Loucy (cell line): ENCODE results near the gene TEX14.
"Not testable (repeated sequence)": the region's sequence is repeated elsewhere in the genome, so short reads cannot be mapped to it uniquely, and the experiment has no call there.

ENCODE experiments used
- H2AFZ ChIP-seq: fragments of 200-600 bp; sonication (generic); 2 replicates; pipeline ENCODE4 v1.6.0; 2016; ENCODE audit warnings: antibody characterized with exemption, mild to moderate bottlenecking, low read length, moderate library complexity
- H3F3A ChIP-seq: fragments of 200-600 bp; 2 replicates; pipeline ENCODE4 v1.6.0; 2016; ENCODE audit warnings: antibody characterized with exemption, low read depth, mild to moderate bottlenecking
- H3K27me3 ChIP-seq: fragments of 200-600 bp; sonication (generic); 2 replicates; pipeline ENCODE4 v1.6.1; 2014; ENCODE audit warnings: low read length, mild to moderate bottlenecking; ENCODE audit not compliant: insufficient read depth, poor library complexity, severe bottlenecking
- H3K36me3 ChIP-seq: fragments of 200-600 bp; sonication (generic); 2 replicates; pipeline ENCODE4 v1.6.1; 2016; ENCODE audit warnings: low read length; ENCODE audit not compliant: insufficient read depth
- H3K4me1 ChIP-seq: fragments of 200-600 bp; sonication (generic); 2 replicates; pipeline ENCODE4 v1.5.1; 2014; ENCODE audit warnings: low read length, mild to moderate bottlenecking; ENCODE audit not compliant: insufficient read depth, poor library complexity, severe bottlenecking
- H3K4me2 ChIP-seq: fragments of 200-600 bp; sonication (generic); 2 replicates; pipeline ENCODE4 v1.6.0; 2014; ENCODE audit warnings: antibody characterized with exemption, low read length, low read depth, mild to moderate bottlenecking; ENCODE audit not compliant: poor library complexity, severe bottlenecking
- H3K4me3 ChIP-seq: fragments of 200-600 bp; sonication (generic); 2 replicates; pipeline ENCODE4 v1.5.1; 2014; ENCODE audit warnings: low read length, mild to moderate bottlenecking, mixed read lengths; ENCODE audit not compliant: poor library complexity, severe bottlenecking
- H3K79me2 ChIP-seq: fragments of 200-600 bp; sonication (generic); 2 replicates; pipeline ENCODE4 v1.6.1; 2014; ENCODE audit warnings: low read length; ENCODE audit not compliant: insufficient read depth
- H3K9ac ChIP-seq: fragments of 200-600 bp; sonication (generic); 2 replicates; pipeline ENCODE4 v1.6.0; 2014; ENCODE audit warnings: mild to moderate bottlenecking, low read depth, low read length, moderate library complexity; ENCODE audit not compliant: poor library complexity, severe bottlenecking
- H3K9me2 ChIP-seq: fragments of 200-600 bp; sonication (generic); replicated peaks from 2 replicates; pipeline ENCODE4 v1.6.1; 2016; ENCODE audit warnings: low read depth, low read length, mixed read lengths
- H3K9me3 ChIP-seq: fragments of 200-600 bp; sonication (generic); 2 replicates; pipeline ENCODE4 v1.6.1; 2014; ENCODE audit warnings: mild to moderate bottlenecking, antibody characterized with exemption, low read length, low read depth; ENCODE audit not compliant: insufficient read depth
- H4K20me1 ChIP-seq: fragments of 200-600 bp; sonication (generic); 2 replicates; pipeline ENCODE4 v1.6.0; 2014; ENCODE audit warnings: antibody characterized with exemption, low read length, mild to moderate bottlenecking; ENCODE audit not compliant: insufficient read depth, poor library complexity, severe bottlenecking
- EZH2phosphoT487 ChIP-seq: fragments of 200-600 bp; IDR thresholded peaks from 2 replicates; pipeline ENCODE4 v1.6.1; 2018; ENCODE audit warnings: antibody characterized with exemption, mild to moderate bottlenecking, moderate library complexity, borderline replicate concordance
- TF ChIP-seq, protein P1 (sequence below): fragments of 200-600 bp; sonication (generic); conservative IDR thresholded peaks from 2 replicates; pipeline ENCODE4 v1.5.1; 2014; ENCODE audit warnings: mild to moderate bottlenecking, antibody characterized with exemption, low read length

The TEX14 gene

DNA sequence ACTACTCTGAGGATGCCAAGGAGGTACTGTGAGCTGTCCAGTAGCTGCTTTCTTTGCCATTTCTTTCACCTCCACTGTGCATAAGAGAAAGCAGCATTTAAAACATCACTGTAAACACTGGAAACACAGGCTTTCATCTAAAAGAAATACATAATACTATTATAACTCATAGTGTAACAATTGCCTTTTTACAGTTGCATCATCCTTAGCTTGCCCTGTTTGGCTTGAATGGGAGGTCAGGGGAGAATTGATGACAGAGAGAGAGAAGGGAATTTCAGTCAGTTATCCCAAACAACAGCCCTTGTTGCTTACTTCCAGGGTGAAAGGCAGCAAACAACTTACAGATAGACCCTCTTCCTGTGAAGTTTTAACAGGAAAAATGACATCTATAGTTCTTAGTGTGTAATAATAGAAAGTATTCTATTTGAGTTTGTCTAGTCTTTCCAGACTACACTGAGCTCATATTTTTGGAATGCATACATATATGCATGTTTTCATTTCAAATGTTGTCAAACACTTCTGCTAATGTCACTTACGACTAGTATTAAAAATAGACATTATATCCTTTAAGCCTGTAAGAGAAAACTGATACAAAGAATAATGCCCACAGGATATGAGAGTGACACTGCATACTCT, 105.7 kb downstream of the TEX14 start:
- Histone ChIP-seq H3K9me2 (no peaks in the 10 kb centered on the region), H3K4me1 (no peaks in the 10 kb centered on the region), H2AFZ (no peak overlapping the region), H3K27me3 (no peaks in the 10 kb centered on the region), H3K9me3 (no peaks in the 10 kb centered on the region), H3K36me3 (no peaks in the 10 kb centered on the region), H3F3A (no peaks in the 10 kb centered on the region), H3K9ac (no peak overlapping the region), H3K4me2 (no peak overlapping the region), H3K79me2 (no peaks in the 10 kb centered on the region), H3K4me3 (no peak overlapping the region), H4K20me1 (no peaks in the 10 kb centered on the region)
- no peak for TF ChIP-seq EZH2phosphoT487
- TF ChIP-seq, protein P1, sequence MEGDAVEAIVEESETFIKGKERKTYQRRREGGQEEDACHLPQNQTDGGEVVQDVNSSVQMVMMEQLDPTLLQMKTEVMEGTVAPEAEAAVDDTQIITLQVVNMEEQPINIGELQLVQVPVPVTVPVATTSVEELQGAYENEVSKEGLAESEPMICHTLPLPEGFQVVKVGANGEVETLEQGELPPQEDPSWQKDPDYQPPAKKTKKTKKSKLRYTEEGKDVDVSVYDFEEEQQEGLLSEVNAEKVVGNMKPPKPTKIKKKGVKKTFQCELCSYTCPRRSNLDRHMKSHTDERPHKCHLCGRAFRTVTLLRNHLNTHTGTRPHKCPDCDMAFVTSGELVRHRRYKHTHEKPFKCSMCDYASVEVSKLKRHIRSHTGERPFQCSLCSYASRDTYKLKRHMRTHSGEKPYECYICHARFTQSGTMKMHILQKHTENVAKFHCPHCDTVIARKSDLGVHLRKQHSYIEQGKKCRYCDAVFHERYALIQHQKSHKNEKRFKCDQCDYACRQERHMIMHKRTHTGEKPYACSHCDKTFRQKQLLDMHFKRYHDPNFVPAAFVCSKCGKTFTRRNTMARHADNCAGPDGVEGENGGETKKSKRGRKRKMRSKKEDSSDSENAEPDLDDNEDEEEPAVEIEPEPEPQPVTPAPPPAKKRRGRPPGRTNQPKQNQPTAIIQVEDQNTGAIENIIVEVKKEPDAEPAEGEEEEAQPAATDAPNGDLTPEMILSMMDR, result no peak

DNA sequence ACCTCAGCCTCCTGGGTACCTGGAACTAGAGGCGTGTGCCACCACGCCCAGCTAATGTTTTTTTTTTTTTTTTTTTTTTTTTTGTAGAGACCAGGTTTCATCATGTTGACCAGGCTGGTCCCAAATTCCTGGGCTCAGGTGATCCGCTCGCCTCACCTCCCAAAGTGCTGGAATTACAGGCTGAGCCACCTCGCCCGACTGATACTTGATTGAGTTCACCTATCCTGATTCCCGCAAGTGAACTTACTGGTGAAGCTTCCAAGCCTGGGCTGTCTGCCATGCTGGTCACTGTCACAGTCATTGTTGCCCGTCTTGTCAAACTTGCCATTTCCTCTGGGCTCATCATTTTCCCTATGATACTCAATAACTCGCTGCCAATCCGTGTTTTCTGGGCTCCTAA, 106.3 kb downstream of the TEX14 start:
- no peak for TF ChIP-seq EZH2phosphoT487
- TF ChIP-seq, protein P1, result no peak
- H3F3A ChIP-seq, result no peaks in the 10 kb centered on the region
- H3K79me2 ChIP-seq, result no peaks in the 10 kb centered on the region

DNA sequence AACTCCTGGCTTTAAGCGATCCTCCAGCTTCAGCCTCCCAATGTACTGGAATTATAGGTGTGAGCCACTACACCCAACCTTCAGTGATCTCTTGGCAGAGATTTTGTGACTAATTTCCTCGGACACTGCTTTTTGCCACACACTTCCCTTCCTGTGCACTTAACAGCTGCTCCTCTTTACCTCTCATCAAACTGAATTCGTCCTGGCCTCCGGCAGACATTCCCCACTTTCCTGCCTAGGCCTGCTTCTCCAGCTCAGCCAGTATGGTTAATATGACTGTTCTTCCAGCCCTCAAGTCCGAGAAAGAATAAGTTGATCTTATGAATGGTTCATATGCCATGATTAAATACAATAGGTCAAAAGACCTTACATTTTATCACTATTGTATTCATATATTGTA, 108.4 kb downstream of the TEX14 start:
- H4K20me1 ChIP-seq, result no peaks in the 10 kb centered on the region
- H3K4me1 ChIP-seq, result no peaks in the 10 kb centered on the region
- no peaks in the 10 kb centered on the region for H3F3A ChIP-seq
- H2AFZ ChIP-seq, result no peak overlapping the region
- H3K9ac ChIP-seq, result no peak overlapping the region
- no peaks in the 10 kb centered on the region for H3K9me2 ChIP-seq
- H3K27me3 ChIP-seq, result no peaks in the 10 kb centered on the region
- no peak for TF ChIP-seq EZH2phosphoT487
- TF ChIP-seq, protein P1, result no peak
- no peak overlapping the region for H3K4me2 ChIP-seq
- H3K79me2 ChIP-seq, result no peaks in the 10 kb centered on the region
- H3K36me3 ChIP-seq, result no peaks in the 10 kb centered on the region
- H3K9me3 ChIP-seq, result no peaks in the 10 kb centered on the region
- H3K4me3 ChIP-seq, result no peak overlapping the region

More for the DNA sequence above, 106.3 kb downstream of the TEX14 start:
- Histone ChIP-seq H3K4me3 (no peak overlapping the region), H3K9me2 (no peaks in the 10 kb centered on the region), H3K9me3 (no peaks in the 10 kb centered on the region), H4K20me1 (no peaks in the 10 kb centered on the region), H3K9ac (no peak overlapping the region), H3K27me3 (no peaks in the 10 kb centered on the region), H3K4me1 (no peaks in the 10 kb centered on the region), H3K4me2 (no peak overlapping the region), H2AFZ (no peak overlapping the region), H3K36me3 (no peaks in the 10 kb centered on the region)

DNA sequence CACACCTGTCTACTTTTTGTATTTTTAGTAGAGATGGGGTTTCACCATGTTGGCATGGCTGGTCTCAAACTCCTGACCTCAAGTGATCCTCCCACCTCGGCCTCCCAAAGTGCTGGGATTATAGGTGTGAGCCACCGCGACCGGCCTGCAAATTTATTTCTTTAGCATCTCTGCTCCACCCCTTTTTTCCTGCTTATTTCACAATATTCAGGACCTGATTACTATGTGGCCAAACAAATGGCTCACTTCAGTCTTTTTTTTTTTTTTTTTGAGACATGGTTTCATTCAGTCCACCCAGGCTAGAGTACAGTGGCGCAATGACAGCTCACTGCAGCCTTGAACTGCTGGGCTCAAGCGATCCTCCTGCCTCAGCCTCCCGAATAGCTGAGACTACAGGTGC, 109.1 kb downstream of the TEX14 start:
- not testable (repeated sequence) for H3K4me3 ChIP-seq, H3K79me2 ChIP-seq, H3K36me3 ChIP-seq, H3K4me1 ChIP-seq, H3K27me3 ChIP-seq, H3F3A ChIP-seq, H3K9ac ChIP-seq, H3K9me2 ChIP-seq, H3K4me2 ChIP-seq, H4K20me1 ChIP-seq, H3K9me3 ChIP-seq, H2AFZ ChIP-seq
